GM12878 (cell line): ENCODE data around the gene KCTD17.

Experiments used
- CTCF ChIP-seq, 3 experiments: IDR thresholded peaks in 2 of 3; conservative IDR thresholded peaks in 1 of 3; 2 replicates each; pipeline ENCODE4 v1.5.1; 2011; ENCODE audit warnings: low read depth in 3 of 3, low read length in 3 of 3, mild to moderate bottlenecking in 3 of 3, control low read depth in 2 of 3, moderate library complexity in 2 of 3, inconsistent platforms in 1 of 3, mixed read lengths in 1 of 3; ENCODE audit not compliant: control insufficient read depth in 2 of 3, insufficient read depth in 1 of 3; ENCODE audit errors: extremely low read depth in 1 of 3
- SP1 ChIP-seq: IDR thresholded peaks from one replicate; pipeline ENCODE4 v1.6.1; 2011; ENCODE audit warnings: low read depth, low read length
- TF ChIP-seq, protein P1 (sequence below): IDR thresholded peaks from 2 replicates; pipeline ENCODE4 v1.6.1; 2012; ENCODE audit warnings: mild to moderate bottlenecking, low read depth, low read length

DNA sequence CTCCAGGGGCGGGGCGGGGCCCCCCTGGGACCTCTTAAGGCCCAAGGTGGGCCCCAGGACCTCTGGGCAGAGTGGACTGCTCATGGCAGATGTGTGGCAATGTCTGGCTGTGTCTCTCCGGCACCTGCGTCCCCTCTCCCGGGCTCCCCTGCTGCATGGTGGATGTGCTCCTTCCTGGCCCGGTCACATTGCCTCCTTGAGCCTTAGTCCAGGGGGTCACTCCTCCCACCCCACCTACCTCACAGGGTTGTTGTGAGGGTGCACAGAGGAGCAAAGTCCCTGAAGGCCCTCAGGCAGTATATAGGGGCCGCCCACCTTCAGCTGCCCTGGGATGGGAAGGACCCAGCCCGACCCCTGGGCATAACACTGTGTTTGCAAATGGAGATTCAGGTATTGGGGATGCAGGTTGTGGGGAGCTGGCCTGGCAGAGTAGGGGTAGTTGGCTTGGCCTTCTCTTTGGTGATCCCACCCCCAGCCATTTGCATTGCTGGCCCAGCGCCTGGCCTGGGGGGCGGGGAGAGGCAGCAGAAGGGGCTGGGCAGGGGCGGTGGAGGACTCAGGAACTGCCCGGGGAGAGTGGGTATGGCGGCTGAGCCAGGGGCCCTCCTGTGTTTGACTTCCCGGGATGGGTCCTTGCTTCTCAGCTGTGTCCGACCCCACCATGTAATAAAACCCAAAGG lies 11.3 kb downstream of the KCTD17 start:
- TF ChIP-seq SP1 (no peak), CTCF (IDR thresholded peaks at IDR 0.05 in 2 of 3, conservative IDR thresholded peaks at IDR 0.05 in 1 of 3; ENCODE audit: control insufficient read depth in 2 of 3, extremely low read depth in 1 of 3, insufficient read depth in 1 of 3, low read depth in 3 of 3, low read length in 3 of 3) (no peak)
- TF ChIP-seq, protein P1, sequence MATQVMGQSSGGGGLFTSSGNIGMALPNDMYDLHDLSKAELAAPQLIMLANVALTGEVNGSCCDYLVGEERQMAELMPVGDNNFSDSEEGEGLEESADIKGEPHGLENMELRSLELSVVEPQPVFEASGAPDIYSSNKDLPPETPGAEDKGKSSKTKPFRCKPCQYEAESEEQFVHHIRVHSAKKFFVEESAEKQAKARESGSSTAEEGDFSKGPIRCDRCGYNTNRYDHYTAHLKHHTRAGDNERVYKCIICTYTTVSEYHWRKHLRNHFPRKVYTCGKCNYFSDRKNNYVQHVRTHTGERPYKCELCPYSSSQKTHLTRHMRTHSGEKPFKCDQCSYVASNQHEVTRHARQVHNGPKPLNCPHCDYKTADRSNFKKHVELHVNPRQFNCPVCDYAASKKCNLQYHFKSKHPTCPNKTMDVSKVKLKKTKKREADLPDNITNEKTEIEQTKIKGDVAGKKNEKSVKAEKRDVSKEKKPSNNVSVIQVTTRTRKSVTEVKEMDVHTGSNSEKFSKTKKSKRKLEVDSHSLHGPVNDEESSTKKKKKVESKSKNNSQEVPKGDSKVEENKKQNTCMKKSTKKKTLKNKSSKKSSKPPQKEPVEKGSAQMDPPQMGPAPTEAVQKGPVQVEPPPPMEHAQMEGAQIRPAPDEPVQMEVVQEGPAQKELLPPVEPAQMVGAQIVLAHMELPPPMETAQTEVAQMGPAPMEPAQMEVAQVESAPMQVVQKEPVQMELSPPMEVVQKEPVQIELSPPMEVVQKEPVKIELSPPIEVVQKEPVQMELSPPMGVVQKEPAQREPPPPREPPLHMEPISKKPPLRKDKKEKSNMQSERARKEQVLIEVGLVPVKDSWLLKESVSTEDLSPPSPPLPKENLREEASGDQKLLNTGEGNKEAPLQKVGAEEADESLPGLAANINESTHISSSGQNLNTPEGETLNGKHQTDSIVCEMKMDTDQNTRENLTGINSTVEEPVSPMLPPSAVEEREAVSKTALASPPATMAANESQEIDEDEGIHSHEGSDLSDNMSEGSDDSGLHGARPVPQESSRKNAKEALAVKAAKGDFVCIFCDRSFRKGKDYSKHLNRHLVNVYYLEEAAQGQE, result no peak
